Measurements from ENCODE around the gene MRTO4. TPM values are rescaled to one million over a fixed set of nuclear protein-coding genes. Genes with fewer than 3 reads are reported as not detected.

MRTO4 gene
- total RNA-seq, result 20.4 TPM

- peak within 1 kb of the TSS; percentile 94 to 99 (median 98) for H3K4me3 ChIP-seq (ENCODE audit: low read length in 3 of 3)
- H3K27me3 ChIP-seq (ENCODE audit: control insufficient read depth in 3 of 3, insufficient read depth in 3 of 3, low read length in 3 of 3), result no peaks in the 10 kb centered on the region
- H3K9ac ChIP-seq (ENCODE audit: low read depth in 1 of 3, low read length in 3 of 3), result peak within 1 kb of the TSS; percentile 71 to 97 (median 94)
- H3K4me1 ChIP-seq (ENCODE audit: control insufficient read depth in 3 of 3, insufficient read depth in 3 of 3, low read length in 3 of 3), result peaks cover 27 to 33% (median 31%) of the 10 kb centered on the region in 3 donors
- peak within 1 kb of the TSS; percentile 93 for H3K27ac ChIP-seq (ENCODE audit: low read depth, low read length)
- no peaks in the 10 kb centered on the region for H3K9me3 ChIP-seq (ENCODE audit: control insufficient read depth in 3 of 3, low read length in 3 of 3)
- peaks cover 7 to 13% (median 10%) of the 10 kb centered on the region in 3 donors for H3K36me3 ChIP-seq (ENCODE audit: control insufficient read depth in 3 of 3, insufficient read depth in 3 of 3, low read length in 3 of 3)
Observed at GRCh38 chr1:19251305-19252196, at the start of gene MRTO4, which contains the start of gene EMC1. Gene MRTO4, plus strand, starts transcription at chr1:19251805. Its CDS starts 31 bp downstream, at chr1:19251836. Gene EMC1, minus strand, starts transcription at chr1:19251524. Its CDS starts 15 bp downstream, at chr1:19251509.

- H3K4me3 ChIP-seq (ENCODE audit: low read length in 3 of 3), result no peak overlapping the region
- H3K27ac ChIP-seq (ENCODE audit: low read depth, low read length), result no peak overlapping the region
- no peaks in the 10 kb centered on the region for H3K27me3 ChIP-seq (ENCODE audit: control insufficient read depth in 3 of 3, insufficient read depth in 3 of 3, low read length in 3 of 3)
- peaks cover 7 to 25% (median 14%) of the 10 kb centered on the region in 3 donors for H3K4me1 ChIP-seq (ENCODE audit: control insufficient read depth in 3 of 3, insufficient read depth in 3 of 3, low read length in 3 of 3)
- peaks cover 18 to 37% (median 32%) of the 10 kb centered on the region in 3 donors for H3K36me3 ChIP-seq (ENCODE audit: control insufficient read depth in 3 of 3, insufficient read depth in 3 of 3, low read length in 3 of 3)
- H3K9ac ChIP-seq (ENCODE audit: low read depth in 1 of 3, low read length in 3 of 3), result no peak overlapping the region
- H3K9me3 ChIP-seq (ENCODE audit: control insufficient read depth in 3 of 3, low read length in 3 of 3), result no peaks in the 10 kb centered on the region
Observed at GRCh38 chr1:19202396-19202795, 49.2 kb upstream of the MRTO4 start.

- Histone ChIP-seq H3K4me1 (ENCODE audit: control insufficient read depth in 3 of 3, insufficient read depth in 3 of 3, low read length in 3 of 3) (peaks cover 13 to 31% (median 21%) of the 10 kb centered on the region in 3 donors), H3K36me3 (ENCODE audit: control insufficient read depth in 3 of 3, insufficient read depth in 3 of 3, low read length in 3 of 3) (peaks cover 8 to 29% (median 22%) of the 10 kb centered on the region in 3 donors), H3K27ac (ENCODE audit: low read depth, low read length) (peak overlapping the region; percentile 36), H3K4me3 (ENCODE audit: low read length in 3 of 3) (no peak overlapping the region), H3K9ac (ENCODE audit: low read depth in 1 of 3, low read length in 3 of 3) (no peak overlapping the region), H3K9me3 (ENCODE audit: control insufficient read depth in 3 of 3, low read length in 3 of 3) (no peaks in the 10 kb centered on the region), H3K27me3 (ENCODE audit: control insufficient read depth in 3 of 3, insufficient read depth in 3 of 3, low read length in 3 of 3) (no peaks in the 10 kb centered on the region)
Observed at GRCh38 chr1:19203440-19203839, 48.2 kb upstream of the MRTO4 start.

- Histone ChIP-seq H3K27ac (ENCODE audit: low read depth, low read length) (no peak overlapping the region), H3K4me1 (ENCODE audit: control insufficient read depth in 3 of 3, insufficient read depth in 3 of 3, low read length in 3 of 3) (peaks cover 22 to 38% (median 28%) of the 10 kb centered on the region in 3 donors), H3K9me3 (ENCODE audit: control insufficient read depth in 3 of 3, low read length in 3 of 3) (no peaks in the 10 kb centered on the region), H3K4me3 (ENCODE audit: low read length in 3 of 3) (no peak overlapping the region), H3K9ac (ENCODE audit: low read depth in 1 of 3, low read length in 3 of 3) (no peak overlapping the region), H3K36me3 (ENCODE audit: control insufficient read depth in 3 of 3, insufficient read depth in 3 of 3, low read length in 3 of 3) (peaks cover 0 to 18% (median 9%) of the 10 kb centered on the region in 3 donors), H3K27me3 (ENCODE audit: control insufficient read depth in 3 of 3, insufficient read depth in 3 of 3, low read length in 3 of 3) (no peaks in the 10 kb centered on the region)
Observed at GRCh38 chr1:19204446-19205266, 46.9 kb upstream of the MRTO4 start.

- H3K27ac ChIP-seq (ENCODE audit: low read depth, low read length), result no peak overlapping the region
- H3K9ac ChIP-seq (ENCODE audit: low read depth in 1 of 3, low read length in 3 of 3), result no peak overlapping the region
- H3K4me1 ChIP-seq (ENCODE audit: control insufficient read depth in 3 of 3, insufficient read depth in 3 of 3, low read length in 3 of 3), result peaks cover 22 to 40% (median 28%) of the 10 kb centered on the region in 3 donors
Observed at GRCh38 chr1:19205403-19205802, 46.2 kb upstream of the MRTO4 start.

GRCh38 chr1:19205845-19206244 is 45.8 kb upstream of the MRTO4 start:
- H3K9me3 ChIP-seq (ENCODE audit: control insufficient read depth in 3 of 3, low read length in 3 of 3), result no peaks in the 10 kb centered on the region
- H3K4me1 ChIP-seq (ENCODE audit: control insufficient read depth in 3 of 3, insufficient read depth in 3 of 3, low read length in 3 of 3), result peaks cover 25 to 44% (median 33%) of the 10 kb centered on the region in 3 donors
- no peak overlapping the region for H3K9ac ChIP-seq (ENCODE audit: low read depth in 1 of 3, low read length in 3 of 3)
- peaks cover 0 to 9% (median 5%) of the 10 kb centered on the region in 3 donors for H3K36me3 ChIP-seq (ENCODE audit: control insufficient read depth in 3 of 3, insufficient read depth in 3 of 3, low read length in 3 of 3)
- H3K27me3 ChIP-seq (ENCODE audit: control insufficient read depth in 3 of 3, insufficient read depth in 3 of 3, low read length in 3 of 3), result no peaks in the 10 kb centered on the region
- H3K27ac ChIP-seq (ENCODE audit: low read depth, low read length), result no peak overlapping the region
- H3K4me3 ChIP-seq (ENCODE audit: low read length in 3 of 3), result no peak overlapping the region

More at GRCh38 chr1:19205403-19205802, 46.2 kb upstream of the MRTO4 start:
- Histone ChIP-seq H3K9me3 (ENCODE audit: control insufficient read depth in 3 of 3, low read length in 3 of 3) (no peaks in the 10 kb centered on the region), H3K36me3 (ENCODE audit: control insufficient read depth in 3 of 3, insufficient read depth in 3 of 3, low read length in 3 of 3) (peaks cover 0 to 12% (median 5%) of the 10 kb centered on the region in 3 donors), H3K27me3 (ENCODE audit: control insufficient read depth in 3 of 3, insufficient read depth in 3 of 3, low read length in 3 of 3) (no peaks in the 10 kb centered on the region), H3K4me3 (ENCODE audit: low read length in 3 of 3) (no peak overlapping the region)

GRCh38 chr1:19206947-19207346 is 44.7 kb upstream of the MRTO4 start:
- H3K4me1 ChIP-seq (ENCODE audit: control insufficient read depth in 3 of 3, insufficient read depth in 3 of 3, low read length in 3 of 3), result peaks cover 31 to 48% (median 40%) of the 10 kb centered on the region in 3 donors
- no peak overlapping the region for H3K27ac ChIP-seq (ENCODE audit: low read depth, low read length)
- peaks cover 0 to 2% (median 0%) of the 10 kb centered on the region in 3 donors for H3K36me3 ChIP-seq (ENCODE audit: control insufficient read depth in 3 of 3, insufficient read depth in 3 of 3, low read length in 3 of 3)
- H3K9ac ChIP-seq (ENCODE audit: low read depth in 1 of 3, low read length in 3 of 3), result no peak overlapping the region
- H3K4me3 ChIP-seq (ENCODE audit: low read length in 3 of 3), result no peak overlapping the region
- H3K9me3 ChIP-seq (ENCODE audit: control insufficient read depth in 3 of 3, low read length in 3 of 3), result no peaks in the 10 kb centered on the region
- no peaks in the 10 kb centered on the region for H3K27me3 ChIP-seq (ENCODE audit: control insufficient read depth in 3 of 3, insufficient read depth in 3 of 3, low read length in 3 of 3)

- peak overlapping the region; percentile 96 for H3K27ac ChIP-seq (ENCODE audit: low read depth, low read length)
Observed at GRCh38 chr1:19208710-19209438, 42.7 kb upstream of the MRTO4 start.

GRCh38 chr1:19209439-19209989 is 42.1 kb upstream of the MRTO4 start:
- Histone ChIP-seq H3K9ac (ENCODE audit: low read depth in 1 of 3, low read length in 3 of 3) (peak overlapping the region; percentile 86 to 96 (median 96)), H3K4me1 (ENCODE audit: control insufficient read depth in 3 of 3, insufficient read depth in 3 of 3, low read length in 3 of 3) (peaks cover 27 to 36% (median 36%) of the 10 kb centered on the region in 3 donors), H3K27me3 (ENCODE audit: control insufficient read depth in 3 of 3, insufficient read depth in 3 of 3, low read length in 3 of 3) (no peaks in the 10 kb centered on the region), H3K36me3 (ENCODE audit: control insufficient read depth in 3 of 3, insufficient read depth in 3 of 3, low read length in 3 of 3) (peaks cover 0 to 8% (median 0%) of the 10 kb centered on the region in 3 donors), H3K4me3 (ENCODE audit: low read length in 3 of 3) (peak overlapping the region; percentile 82 to 98 (median 93)), H3K27ac (ENCODE audit: low read depth, low read length) (peak overlapping the region; percentile 96), H3K9me3 (ENCODE audit: control insufficient read depth in 3 of 3, low read length in 3 of 3) (no peaks in the 10 kb centered on the region)

More at GRCh38 chr1:19208710-19209438, 42.7 kb upstream of the MRTO4 start:
- H3K36me3 ChIP-seq (ENCODE audit: control insufficient read depth in 3 of 3, insufficient read depth in 3 of 3, low read length in 3 of 3), result peaks cover 0 to 8% (median 0%) of the 10 kb centered on the region in 3 donors
- no peaks in the 10 kb centered on the region for H3K9me3 ChIP-seq (ENCODE audit: control insufficient read depth in 3 of 3, low read length in 3 of 3)
- H3K4me3 ChIP-seq (ENCODE audit: low read length in 3 of 3), result peak overlapping the region; percentile 82 to 98 (median 93)
- H3K9ac ChIP-seq (ENCODE audit: low read depth in 1 of 3, low read length in 3 of 3), result peak overlapping the region; percentile 86 to 96 (median 96)
- no peaks in the 10 kb centered on the region for H3K27me3 ChIP-seq (ENCODE audit: control insufficient read depth in 3 of 3, insufficient read depth in 3 of 3, low read length in 3 of 3)
- H3K4me1 ChIP-seq (ENCODE audit: control insufficient read depth in 3 of 3, insufficient read depth in 3 of 3, low read length in 3 of 3), result peaks cover 27 to 38% (median 36%) of the 10 kb centered on the region in 3 donors

Measured in skeletal muscle tissue (tissue), 4 donors.